Activated T-helper 1 cell treated with anti-CD3 and anti-CD28 coated beads, Interleukin-12 subunit alpha, Interleukin-12 subunit beta, Interleukin-2, Interleukin-4 antibody, amounts not matched to agents 30 ng/mL and 10 ng/mL and 1 ng/mL, durations not matched to agents 14 hours and 24 hours and 36 hours (primary cell): ENCODE data around the gene EBPL. TPM values are rescaled to one million over a fixed set of nuclear protein-coding genes. Genes with fewer than 3 reads are reported as not detected.

Source experiments
- DNase-seq: peaks from one replicate; pipeline ENCODE4 v3.0.0; 2021; ENCODE audit warnings: low spot score
- H3K27ac Mint-ChIP-seq: one replicate; pipeline ENCODE4 v1.8.0; 2021; ENCODE audit warnings: mild to moderate bottlenecking, mixed read lengths
- H3K27me3 Mint-ChIP-seq: one replicate; pipeline ENCODE4 v1.8.0; 2022; ENCODE audit warnings: mild to moderate bottlenecking, moderate library complexity, mixed read lengths; ENCODE audit not compliant: insufficient read depth
- H3K36me3 Mint-ChIP-seq: one replicate; pipeline ENCODE4 v1.8.0; 2021; ENCODE audit warnings: low read depth, mixed read lengths
- H3K4me1 Mint-ChIP-seq: one replicate; pipeline ENCODE4 v1.8.0; 2021; ENCODE audit warnings: low read depth, mixed read lengths
- H3K4me3 Mint-ChIP-seq: one replicate; pipeline ENCODE4 v1.8.0; 2021; ENCODE audit warnings: mild to moderate bottlenecking, moderate library complexity, mixed read lengths
- H3K9me3 Mint-ChIP-seq: one replicate; pipeline ENCODE4 v1.8.0; 2021; ENCODE audit warnings: mixed read lengths
- intact Hi-C: fragments of 100-400 bp; cut with micrococcal nuclease; formaldehyde crosslinking; loops from one replicate; pipeline ENCODE4 v1.15.1; 2024
- total RNA-seq: library from RNA; stranded (reverse); gene quantifications from 2 replicates; pipeline ENCODE4 v1.2.3, GENCODE V29; 2022

The EBPL gene
- total RNA-seq, 1 donor from 2014 or later = 44.6 TPM

- no peaks in the 10 kb centered on the region for H3K9me3 Mint-ChIP-seq
- no peak for DNase-seq
- H3K4me1 Mint-ChIP-seq = peaks cover 11% of the 10 kb centered on the region
- H3K27ac Mint-ChIP-seq = no peak overlapping the region
- H3K4me3 Mint-ChIP-seq = no peak overlapping the region
- H3K27me3 Mint-ChIP-seq = peaks cover 2% of the 10 kb centered on the region
- intact Hi-C loops = no loop called here
- H3K36me3 Mint-ChIP-seq = no peaks in the 10 kb centered on the region
These were observed 52.6 kb downstream of the EBPL start for GRCh38 chr13:49638744-49639072.

DNA sequence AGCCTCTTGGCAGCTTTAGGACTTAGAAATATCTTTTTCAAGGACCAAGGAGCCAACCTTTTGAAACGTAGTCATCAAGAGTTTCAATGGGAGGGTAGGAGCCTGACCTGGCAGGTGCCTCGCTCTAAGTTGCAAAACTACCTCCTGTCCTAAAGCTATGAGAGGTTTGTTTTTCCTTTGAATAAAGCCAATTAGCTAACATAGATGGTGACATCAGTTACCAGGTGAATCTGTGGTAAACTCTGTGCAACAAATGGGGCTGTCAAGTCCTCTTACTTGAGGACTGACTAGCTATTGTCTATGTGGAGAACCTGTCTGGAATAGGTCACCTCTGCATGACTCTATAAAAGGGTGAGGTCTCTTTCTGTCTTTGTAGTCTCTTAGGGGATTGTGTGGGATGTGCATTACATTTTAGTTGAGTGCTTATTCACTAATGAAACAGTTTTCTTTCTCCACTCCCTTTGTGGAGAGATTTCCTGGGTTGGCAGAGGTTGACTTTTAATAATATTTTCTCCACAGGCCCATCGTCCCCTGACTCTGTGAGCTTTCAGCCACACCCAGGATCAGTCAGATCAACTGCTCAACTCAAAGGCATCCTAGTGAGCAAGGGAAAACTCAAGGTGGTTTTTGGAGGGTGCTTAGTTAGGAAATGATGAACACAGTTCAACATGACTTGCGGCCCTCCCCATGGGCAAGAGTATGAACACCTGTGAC is 53.1 kb downstream of the EBPL start:
- H3K27me3 Mint-ChIP-seq = peaks cover 2% of the 10 kb centered on the region
- peaks cover 11% of the 10 kb centered on the region for H3K4me1 Mint-ChIP-seq
- no peaks in the 10 kb centered on the region for H3K9me3 Mint-ChIP-seq
- H3K4me3 Mint-ChIP-seq = no peak overlapping the region
- no peak for DNase-seq
- H3K27ac Mint-ChIP-seq = no peak overlapping the region
- no peaks in the 10 kb centered on the region for H3K36me3 Mint-ChIP-seq
- intact Hi-C loops = no loop called here

GRCh38 chr13:49636705-49637104 is 54.6 kb downstream of the EBPL start:
- intact Hi-C loops = no loop called here
- no peak for DNase-seq
- Mint-ChIP-seq H3K36me3 (no peaks in the 10 kb centered on the region), H3K9me3 (no peaks in the 10 kb centered on the region), H3K27ac (no peak overlapping the region), H3K4me1 (no peaks in the 10 kb centered on the region), H3K27me3 (no peaks in the 10 kb centered on the region), H3K4me3 (no peak overlapping the region)

- H3K27ac Mint-ChIP-seq = no peak overlapping the region
- DNase-seq = no peak
- peak overlapping the region; percentile 36 for H3K4me3 Mint-ChIP-seq
- H3K36me3 Mint-ChIP-seq = no peaks in the 10 kb centered on the region
- no peaks in the 10 kb centered on the region for H3K9me3 Mint-ChIP-seq
- intact Hi-C loops = no loop called here
- no peaks in the 10 kb centered on the region for H3K27me3 Mint-ChIP-seq
- H3K4me1 Mint-ChIP-seq = no peaks in the 10 kb centered on the region
These were observed 55.5 kb downstream of the EBPL start for GRCh38 chr13:49635599-49636433.

DNA sequence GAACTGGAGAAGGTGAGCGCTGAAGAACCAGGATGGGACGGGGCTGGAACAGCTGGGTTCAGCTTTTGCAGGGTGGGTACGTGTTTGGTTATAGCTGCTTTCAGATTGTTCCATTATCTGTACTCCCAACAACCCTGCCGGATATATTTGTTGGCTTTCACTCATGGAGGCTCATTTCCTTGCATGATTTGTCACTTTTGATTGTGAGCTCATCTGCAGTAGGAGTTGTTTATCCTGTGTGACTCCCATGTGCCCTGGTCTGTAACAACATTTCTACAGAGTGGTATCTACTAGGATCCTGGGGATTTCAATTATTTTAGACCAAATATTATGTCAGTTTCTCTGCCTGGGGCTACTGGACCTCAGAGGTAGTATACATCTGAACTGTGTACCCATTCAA is 57.6 kb downstream of the EBPL start:
- H3K36me3 Mint-ChIP-seq = peaks cover 2% of the 10 kb centered on the region
- no peak overlapping the region for H3K27ac Mint-ChIP-seq
- DNase-seq = no peak
- H3K27me3 Mint-ChIP-seq = no peaks in the 10 kb centered on the region
- peaks cover 7% of the 10 kb centered on the region for H3K4me1 Mint-ChIP-seq
- H3K4me3 Mint-ChIP-seq = no peak overlapping the region
- H3K9me3 Mint-ChIP-seq = no peaks in the 10 kb centered on the region
- intact Hi-C loops = no loop called here

DNA sequence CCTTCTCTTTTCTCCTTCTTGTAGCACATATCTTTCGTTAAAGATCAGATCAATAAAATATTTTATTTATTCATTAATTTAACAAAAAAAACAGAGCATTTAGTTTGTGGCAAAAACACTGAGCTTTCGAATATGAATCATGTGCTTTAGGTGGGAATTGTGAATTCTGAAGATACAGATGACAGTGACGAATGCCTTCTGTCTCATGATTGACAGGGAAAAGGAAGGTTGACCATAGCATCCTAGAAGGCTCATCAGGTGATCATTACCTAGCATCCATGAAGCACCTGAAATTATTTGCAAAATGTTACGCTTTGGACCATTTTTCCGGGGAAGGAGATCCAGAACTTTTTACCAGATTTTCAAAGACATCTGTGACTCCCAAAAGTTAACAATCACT is 59.1 kb downstream of the EBPL start:
- intact Hi-C loops = no loop called here
- Mint-ChIP-seq H3K4me3 (no peak overlapping the region), H3K27ac (no peak overlapping the region), H3K4me1 (peaks cover 17% of the 10 kb centered on the region), H3K27me3 (no peaks in the 10 kb centered on the region), H3K9me3 (no peaks in the 10 kb centered on the region), H3K36me3 (peaks cover 5% of the 10 kb centered on the region)
- no peak for DNase-seq

DNA sequence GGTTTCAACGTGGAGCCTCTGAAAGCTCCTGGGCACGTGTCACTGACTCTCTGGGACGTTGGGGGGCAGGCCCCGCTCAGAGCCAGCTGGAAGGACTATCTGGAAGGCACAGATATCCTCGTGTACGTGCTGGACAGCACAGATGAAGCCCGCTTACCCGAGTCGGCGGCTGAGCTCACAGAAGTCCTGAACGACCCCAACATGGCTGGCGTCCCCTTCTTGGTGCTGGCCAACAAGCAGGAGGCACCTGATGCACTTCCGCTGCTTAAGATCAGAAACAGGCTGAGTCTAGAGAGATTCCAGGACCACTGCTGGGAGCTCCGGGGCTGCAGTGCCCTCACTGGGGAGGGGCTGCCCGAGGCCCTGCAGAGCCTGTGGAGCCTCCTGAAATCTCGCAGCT is 60.7 kb downstream of the EBPL start:
- no peak overlapping the region for H3K4me3 Mint-ChIP-seq
- peaks cover 5% of the 10 kb centered on the region for H3K36me3 Mint-ChIP-seq
- DNase-seq = no peak
- H3K4me1 Mint-ChIP-seq = peaks cover 17% of the 10 kb centered on the region
- no peaks in the 10 kb centered on the region for H3K27me3 Mint-ChIP-seq
- intact Hi-C loops = no loop called here
- no peaks in the 10 kb centered on the region for H3K9me3 Mint-ChIP-seq
- H3K27ac Mint-ChIP-seq = no peak overlapping the region

DNA sequence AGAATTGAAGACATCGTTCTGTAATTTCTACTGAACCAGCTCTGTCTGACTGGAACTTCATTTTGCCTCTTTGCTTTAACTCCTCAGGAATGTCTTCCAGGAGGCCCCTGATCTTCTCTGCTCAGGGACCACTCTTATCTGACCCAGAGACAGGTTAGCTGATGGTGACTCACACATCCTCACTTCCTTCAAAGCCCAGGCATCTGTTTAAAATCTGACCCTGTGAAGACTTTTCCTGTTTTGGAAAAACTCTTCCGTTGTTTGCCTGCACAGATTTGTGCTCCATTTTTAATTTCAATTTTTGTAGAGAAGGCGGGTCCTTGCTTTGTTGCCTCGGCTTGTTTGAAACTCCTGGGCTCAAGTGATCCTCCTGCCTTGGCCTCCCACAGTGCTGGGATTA is 61.3 kb downstream of the EBPL start:
- H3K4me3 Mint-ChIP-seq = no peak overlapping the region
- DNase-seq = no peak
- intact Hi-C loops = loop anchor here (5.0 kb wide), 1 partner anchor 162 kb away; the partner anchor contains the start of gene KPNA3
- H3K27ac Mint-ChIP-seq = no peak overlapping the region
- peaks cover 5% of the 10 kb centered on the region for H3K36me3 Mint-ChIP-seq
- H3K9me3 Mint-ChIP-seq = no peaks in the 10 kb centered on the region
- peaks cover 17% of the 10 kb centered on the region for H3K4me1 Mint-ChIP-seq
- no peaks in the 10 kb centered on the region for H3K27me3 Mint-ChIP-seq

DNA sequence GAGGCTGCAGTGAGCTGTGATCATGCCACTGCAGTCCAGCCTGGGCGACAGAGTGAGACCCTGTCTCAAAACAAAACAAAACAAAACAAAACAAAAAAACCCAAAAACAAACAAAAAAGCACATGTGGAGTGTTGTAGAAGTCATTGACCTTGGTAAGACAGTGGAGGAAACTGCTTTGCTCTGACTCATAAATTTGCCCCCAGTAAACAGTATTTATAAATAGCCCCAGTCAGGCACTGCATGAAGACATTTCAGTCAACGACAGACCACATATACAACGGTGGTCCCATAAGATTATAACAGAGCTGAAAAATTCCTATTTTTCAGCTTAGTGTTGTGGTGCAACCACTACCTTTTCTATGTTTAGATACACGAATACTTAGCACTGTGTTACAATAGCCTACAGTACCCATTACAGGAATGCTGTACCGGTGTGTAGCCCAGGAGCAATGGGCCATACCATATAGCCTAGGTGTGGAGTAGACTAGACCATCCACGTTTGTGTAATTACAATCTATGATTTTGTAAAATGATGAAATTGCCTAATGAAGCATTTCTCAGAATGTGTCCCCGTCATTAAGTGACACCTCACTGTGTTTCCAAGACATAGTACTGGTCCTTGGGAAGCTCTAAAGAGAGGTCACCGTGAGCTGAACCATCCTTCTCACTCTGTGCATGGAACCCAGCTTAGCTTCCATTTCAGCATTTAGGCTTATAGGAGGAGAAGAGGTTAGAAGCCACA is 61.9 kb downstream of the EBPL start:
- H3K4me3 Mint-ChIP-seq = peak overlapping the region; percentile 92

DNA sequence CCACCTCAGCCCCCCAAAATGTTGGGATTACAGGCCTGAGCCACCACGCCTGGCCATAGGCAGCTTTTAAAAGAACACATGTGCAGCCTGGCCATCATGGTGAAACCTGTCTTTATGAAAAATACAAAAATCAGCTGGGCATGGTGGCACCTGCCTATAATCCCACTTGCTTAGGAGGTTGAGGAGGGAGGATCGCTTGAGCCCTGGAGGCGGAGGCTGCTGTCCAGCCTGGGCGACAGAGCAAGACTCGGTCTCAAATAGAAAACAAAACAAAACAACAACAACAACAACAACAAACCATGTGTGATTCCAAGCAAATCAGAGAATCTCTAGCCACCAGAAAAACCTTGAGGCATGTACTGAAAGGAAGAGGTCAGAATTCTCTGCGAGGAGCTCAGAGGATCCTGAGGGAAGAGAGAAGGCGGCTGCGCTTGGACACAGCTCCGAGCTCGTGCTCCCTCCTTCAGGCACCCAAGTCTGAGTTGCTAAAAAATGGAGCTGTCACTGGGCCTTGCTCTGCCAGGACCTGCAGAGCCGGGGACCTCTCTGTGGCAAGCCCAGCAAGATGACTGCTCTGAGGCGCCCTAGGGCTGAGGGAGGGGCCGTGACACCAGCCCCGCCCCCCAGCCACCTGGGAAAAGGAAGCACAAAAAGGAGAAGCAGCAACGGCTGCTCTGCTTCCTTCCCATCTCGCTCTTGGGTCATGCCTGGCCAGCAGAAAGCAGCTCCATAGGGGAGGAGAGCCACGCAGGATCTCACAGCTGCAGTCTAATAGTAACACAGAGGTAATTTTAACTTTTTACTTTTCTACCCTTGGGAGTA is 63.2 kb downstream of the EBPL start, which contains the start of gene ARL11:
Gene ARL11, plus strand, starts transcription at position 677 of the 822 bp plus-strand sequence. CDS start 1,941 bp downstream, outside the sequence.
- peak within 1 kb of the TSS; percentile 92 for H3K4me3 Mint-ChIP-seq
- peak within 1 kb of the TSS; percentile 90 for H3K27ac Mint-ChIP-seq
- H3K4me1 Mint-ChIP-seq = peaks cover 17% of the 10 kb centered on the region
- peaks cover 5% of the 10 kb centered on the region for H3K36me3 Mint-ChIP-seq
- intact Hi-C loops = loop anchor here (5.0 kb wide), 1 partner anchor 164 kb away; the partner anchor contains the start of gene KPNA3
- DNase-seq = peak; percentile 58
- H3K27me3 Mint-ChIP-seq = peaks cover 2% of the 10 kb centered on the region
- no peaks in the 10 kb centered on the region for H3K9me3 Mint-ChIP-seq

More for the DNA sequence above, 61.9 kb downstream of the EBPL start:
- H3K36me3 Mint-ChIP-seq = peaks cover 5% of the 10 kb centered on the region
- H3K27ac Mint-ChIP-seq = no peak overlapping the region
- H3K9me3 Mint-ChIP-seq = no peaks in the 10 kb centered on the region
- peaks cover 17% of the 10 kb centered on the region for H3K4me1 Mint-ChIP-seq
- H3K27me3 Mint-ChIP-seq = no peaks in the 10 kb centered on the region
- no peak for DNase-seq
- intact Hi-C loops = loop anchor here (5.0 kb wide), 1 partner anchor 163 kb away; the partner anchor contains the start of gene KPNA3

GRCh38 chr13:49625392-49626079 is 65.8 kb downstream of the EBPL start:
- no peak overlapping the region for H3K27ac Mint-ChIP-seq
- peaks cover 2% of the 10 kb centered on the region for H3K27me3 Mint-ChIP-seq
- H3K36me3 Mint-ChIP-seq = peaks cover 5% of the 10 kb centered on the region
- intact Hi-C loops = loop anchor here (5.0 kb wide), 1 partner anchor 167 kb away; the partner anchor contains the start of gene KPNA3
- H3K4me1 Mint-ChIP-seq = peaks cover 17% of the 10 kb centered on the region
- H3K9me3 Mint-ChIP-seq = no peaks in the 10 kb centered on the region
- no peak overlapping the region for H3K4me3 Mint-ChIP-seq
- no peak for DNase-seq

DNA sequence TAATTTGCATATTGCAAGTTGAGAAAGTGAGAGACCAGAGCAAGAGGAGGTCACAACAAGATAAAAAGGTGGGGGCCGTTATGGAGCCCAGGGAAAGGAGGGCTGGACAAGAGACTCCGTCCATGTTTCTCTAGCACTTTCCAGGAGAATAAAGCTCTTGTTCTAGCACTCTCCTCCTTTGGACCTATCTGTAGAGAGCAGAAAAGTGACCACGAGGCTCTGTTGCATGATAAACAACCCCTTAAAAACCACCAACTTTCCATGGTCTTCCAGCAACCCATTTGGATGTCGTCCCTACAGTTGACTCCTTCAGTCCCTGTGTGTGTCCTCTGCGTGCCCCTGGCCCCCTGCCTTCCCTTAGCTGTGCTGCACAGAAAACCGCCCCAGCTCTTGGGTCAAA is 67.1 kb downstream of the EBPL start:
- no peak overlapping the region for H3K27ac Mint-ChIP-seq
- DNase-seq = no peak
- H3K4me3 Mint-ChIP-seq = no peak overlapping the region
- intact Hi-C loops = no loop called here
- peaks cover 2% of the 10 kb centered on the region for H3K27me3 Mint-ChIP-seq
- H3K4me1 Mint-ChIP-seq = peaks cover 15% of the 10 kb centered on the region
- H3K36me3 Mint-ChIP-seq = peaks cover 2% of the 10 kb centered on the region
- H3K9me3 Mint-ChIP-seq = no peaks in the 10 kb centered on the region
